Fibroblast of upper back skin (primary cell): Measurements from ENCODE around the gene KIAA0753.

Experiments
- DNase-seq: peaks from one replicate; pipeline ENCODE4 v3.0.0-alpha.2; 2013

Gene KIAA0753

GRCh38 chr17:6640536-6641246, at the start of gene KIAA0753, which contains the start of gene TXNDC17:
Gene KIAA0753, minus strand, starts transcription at chr17:6640711. Its CDS starts 5,608 bp downstream, at chr17:6635103.
Gene TXNDC17, plus strand, starts transcription at chr17:6641060. Its CDS starts 23 bp downstream, at chr17:6641083.
- peak; percentile 88 for DNase-seq

- DNase-seq, result no peak
Measured at GRCh38 chr17:6688944-6689343, 48.4 kb upstream of the KIAA0753 start.

- DNase-seq, result no peak
Measured at GRCh38 chr17:6686026-6686425, 45.5 kb upstream of the KIAA0753 start.

- no peak for DNase-seq
Measured at GRCh38 chr17:6684881-6685767, 44.6 kb upstream of the KIAA0753 start.

- DNase-seq, result no peak
Measured at GRCh38 chr17:6684460-6684783, 43.9 kb upstream of the KIAA0753 start.

- DNase-seq, result no peak
Measured at GRCh38 chr17:6683730-6684459, 43.4 kb upstream of the KIAA0753 start.

GRCh38 chr17:6683081-6683684, 42.7 kb upstream of the KIAA0753 start:
- no peak for DNase-seq

- DNase-seq, result no peak
Measured at GRCh38 chr17:6682339-6682738, 41.8 kb upstream of the KIAA0753 start.

- DNase-seq, result no peak
Measured at GRCh38 chr17:6681671-6682070, 41.2 kb upstream of the KIAA0753 start.

GRCh38 chr17:6681176-6681575, 40.7 kb upstream of the KIAA0753 start:
- DNase-seq, result no peak

- no peak for DNase-seq
Measured at GRCh38 chr17:6679241-6679640, 38.7 kb upstream of the KIAA0753 start.

GRCh38 chr17:6677946-6678345, 37.4 kb upstream of the KIAA0753 start:
- no peak for DNase-seq

- peak; percentile 52 for DNase-seq
Measured at GRCh38 chr17:6677158-6677831, 36.8 kb upstream of the KIAA0753 start.

GRCh38 chr17:6676802-6677157, 36.3 kb upstream of the KIAA0753 start:
- DNase-seq, result no peak

- DNase-seq, result no peak
Measured at GRCh38 chr17:6675201-6675825, 34.8 kb upstream of the KIAA0753 start.

- no peak for DNase-seq
Measured at GRCh38 chr17:6674586-6674985, 34.1 kb upstream of the KIAA0753 start.

GRCh38 chr17:6671431-6671830, 30.9 kb upstream of the KIAA0753 start:
- DNase-seq, result no peak

GRCh38 chr17:6670999-6671398, 30.5 kb upstream of the KIAA0753 start:
- DNase-seq, result no peak

- DNase-seq, result no peak
Measured at GRCh38 chr17:6670571-6670970, 30.1 kb upstream of the KIAA0753 start.

GRCh38 chr17:6669479-6670212, 29.1 kb upstream of the KIAA0753 start:
- DNase-seq, result no peak

GRCh38 chr17:6668727-6669425, 28.4 kb upstream of the KIAA0753 start:
- DNase-seq, result no peak
